SH-SY5Y (cell line): ENCODE measurements around the gene TMC2.

Source experiments
- GATA2 ChIP-seq: IDR thresholded peaks from 2 replicates; pipeline ENCODE4 v1.6.1; 2011; ENCODE audit warnings: mild to moderate bottlenecking, low read depth, low read length
- GATA3 ChIP-seq: IDR thresholded peaks from 2 replicates; pipeline ENCODE4 v1.6.1; 2011; ENCODE audit warnings: low read depth, mild to moderate bottlenecking, low read length, moderate library complexity

GRCh38 chr20:2585811-2586210 lies 49.4 kb downstream of the TMC2 start:
- TF ChIP-seq GATA2 (no peak), GATA3 (no peak)
